ENCODE results near the gene SLC38A3. TPM values are rescaled to one million over a fixed set of nuclear protein-coding genes. Genes with fewer than 3 reads are reported as not detected.
A peak's percentile ranks its signal among the peaks of the same experiment; 100 is the strongest.

SLC38A3 gene
- total RNA-seq, 1 experiment from 2014 or later: 6.0 TPM

DNA sequence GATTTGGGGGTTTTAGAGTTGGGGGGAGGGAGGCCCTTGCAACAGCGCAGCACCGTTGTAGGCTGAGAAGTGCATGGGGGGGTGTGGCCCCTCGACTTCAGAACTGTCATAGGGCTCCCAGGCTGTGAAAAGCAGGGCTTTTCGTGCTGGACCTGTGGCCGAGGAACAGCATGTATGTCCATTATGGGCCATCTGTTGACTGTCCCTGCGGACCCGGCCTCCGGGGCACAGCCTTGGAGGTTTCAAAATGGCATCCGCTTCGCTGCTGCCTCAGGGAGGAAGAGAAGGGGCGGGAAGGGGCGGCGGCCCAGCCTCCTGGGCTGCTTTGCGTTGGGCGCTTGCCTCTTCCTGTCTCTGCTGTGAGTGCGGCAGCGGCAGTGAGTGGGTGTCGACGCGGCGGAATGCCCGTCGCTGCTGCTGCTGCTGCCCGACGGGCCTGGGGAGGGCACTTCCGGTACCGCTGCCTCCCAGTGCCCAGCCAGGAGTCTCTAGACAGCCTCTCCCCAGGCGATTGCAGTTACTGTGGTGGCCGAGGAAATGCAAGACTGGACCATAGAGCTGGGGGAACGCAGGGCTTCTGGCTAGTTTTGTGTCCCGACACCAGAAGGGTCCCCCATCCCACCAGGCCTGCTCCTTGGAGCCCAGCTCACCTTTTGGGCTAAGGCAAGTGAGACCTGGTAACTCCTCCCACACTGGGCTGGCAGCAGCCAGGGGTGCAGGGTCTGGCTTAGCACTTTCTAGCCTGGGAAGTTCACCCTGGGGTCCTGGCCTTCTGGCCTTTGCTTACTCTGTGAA is 32.9 kb downstream of the SLC38A3 start:
- intact Hi-C loops (cut with micrococcal nuclease; ENCODE audit: unreplicated experiment): no loop called here

DNA sequence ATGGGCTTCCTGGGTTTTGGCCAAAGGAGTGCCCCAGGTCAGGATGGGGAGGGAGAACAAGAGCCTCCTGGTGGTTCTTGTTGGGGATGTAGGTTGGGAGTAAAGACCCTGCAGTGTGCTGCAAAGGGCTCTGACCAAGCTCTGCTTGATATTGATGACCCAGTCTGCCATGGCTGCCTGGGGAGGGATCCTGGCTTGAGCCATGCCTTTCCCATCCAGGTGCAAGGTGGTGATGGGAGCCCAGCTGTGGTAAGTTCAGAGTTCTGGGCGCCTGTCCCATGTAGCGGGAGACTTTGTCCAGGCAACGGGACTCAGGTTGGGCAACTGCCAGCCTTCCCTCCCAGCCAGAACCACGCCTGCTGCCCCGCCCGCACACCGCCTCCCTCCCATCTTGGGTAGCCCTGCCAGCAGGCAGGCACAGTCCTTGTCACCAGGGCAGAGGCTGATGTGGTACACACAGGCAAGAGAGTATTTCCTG is 33.5 kb downstream of the SLC38A3 start:
- peak overlapping the region; percentile 83 for H3K27ac ChIP-seq (ENCODE audit: low read length)
- no peaks in the 10 kb centered on the region for H3K9me3 ChIP-seq (ENCODE audit: control insufficient read depth, insufficient read depth, low read depth, low read length)
- intact Hi-C loops (cut with micrococcal nuclease; ENCODE audit: unreplicated experiment): no loop called here
- H3K36me3 ChIP-seq (ENCODE audit: control insufficient read depth, insufficient read depth, low read length): no peaks in the 10 kb centered on the region; the same call in 1 of the 2 replicates
- ChIA-PET CTCF (interaction anchor here (0.6 kb wide), 1 partner anchor 12 kb away, joined by 3 read pairs; no protein-coding TSS in a partner anchor), POLR2A (no interaction called here)
- no TSS peak for BruUV-seq (replicated peaks)
- ATAC-seq (no peak), DNase-seq (ENCODE audit: low read depth, low spot score) (no peak)
- H3K27me3 ChIP-seq (ENCODE audit: control insufficient read depth, insufficient read depth, low read length): no peaks in the 10 kb centered on the region
- TF ChIP-seq POLR2AphosphoS5 (IDR thresholded peaks at IDR 0.05; ENCODE audit: low read depth, low read length) (no peak), REST (IDR thresholded peaks at IDR 0.05; ENCODE audit: insufficient read depth in 1 of 2, low read depth in 2 of 2, low read length in 1 of 2) (no peak), TCF7L2 (IDR thresholded peaks at IDR 0.05; ENCODE audit: low read depth, low read length) (no peak), SIN3A (IDR thresholded peaks at IDR 0.05; ENCODE audit: borderline replicate concordance, insufficient read depth, low read depth, low read length) (no peak)
- TF ChIP-seq, protein P1, sequence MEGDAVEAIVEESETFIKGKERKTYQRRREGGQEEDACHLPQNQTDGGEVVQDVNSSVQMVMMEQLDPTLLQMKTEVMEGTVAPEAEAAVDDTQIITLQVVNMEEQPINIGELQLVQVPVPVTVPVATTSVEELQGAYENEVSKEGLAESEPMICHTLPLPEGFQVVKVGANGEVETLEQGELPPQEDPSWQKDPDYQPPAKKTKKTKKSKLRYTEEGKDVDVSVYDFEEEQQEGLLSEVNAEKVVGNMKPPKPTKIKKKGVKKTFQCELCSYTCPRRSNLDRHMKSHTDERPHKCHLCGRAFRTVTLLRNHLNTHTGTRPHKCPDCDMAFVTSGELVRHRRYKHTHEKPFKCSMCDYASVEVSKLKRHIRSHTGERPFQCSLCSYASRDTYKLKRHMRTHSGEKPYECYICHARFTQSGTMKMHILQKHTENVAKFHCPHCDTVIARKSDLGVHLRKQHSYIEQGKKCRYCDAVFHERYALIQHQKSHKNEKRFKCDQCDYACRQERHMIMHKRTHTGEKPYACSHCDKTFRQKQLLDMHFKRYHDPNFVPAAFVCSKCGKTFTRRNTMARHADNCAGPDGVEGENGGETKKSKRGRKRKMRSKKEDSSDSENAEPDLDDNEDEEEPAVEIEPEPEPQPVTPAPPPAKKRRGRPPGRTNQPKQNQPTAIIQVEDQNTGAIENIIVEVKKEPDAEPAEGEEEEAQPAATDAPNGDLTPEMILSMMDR (IDR thresholded peaks at IDR 0.05): no peak
- in situ Hi-C loops (cut with HindIII; ENCODE audit: low pct_unique_long_range_greater_than_20kb, low sequenced_read_pairs): no loop called here
- peak overlapping the region; percentile 83 to 86 for H3K4me3 ChIP-seq (ENCODE audit: low read depth in 2 of 2, low read length in 2 of 2)
- H3K4me1 ChIP-seq (ENCODE audit: control insufficient read depth, insufficient read depth, low read length): peaks cover 33% of the 10 kb centered on the region

More for the DNA sequence above, 32.9 kb downstream of the SLC38A3 start:
- Histone ChIP-seq H3K4me3 (ENCODE audit: low read depth in 2 of 2, low read length in 2 of 2) (peak overlapping the region; percentile 83 to 86), H3K36me3 (ENCODE audit: control insufficient read depth, insufficient read depth, low read length) (no peaks in the 10 kb centered on the region; the same call in 1 of the 2 replicates), H3K9me3 (ENCODE audit: control insufficient read depth, insufficient read depth, low read depth, low read length) (no peaks in the 10 kb centered on the region), H3K4me1 (ENCODE audit: control insufficient read depth, insufficient read depth, low read length) (peaks cover 27% of the 10 kb centered on the region), H3K27me3 (ENCODE audit: control insufficient read depth, insufficient read depth, low read length) (no peaks in the 10 kb centered on the region), H3K27ac (ENCODE audit: low read length) (peak overlapping the region; percentile 83)
- in situ Hi-C loops (cut with HindIII; ENCODE audit: low pct_unique_long_range_greater_than_20kb, low sequenced_read_pairs): no loop called here
- ChIA-PET CTCF (interaction anchor here (0.6 kb wide), 1 partner anchor 11 kb away, joined by 3 read pairs; no protein-coding TSS in a partner anchor), POLR2A (interaction anchor here (0.6 kb wide), 3 partner anchors 12 to 62 kb away, joined by 10 to 16 read pairs (median 15); partner anchors contain the start of genes HYAL3 and NAA80)
- ATAC-seq (peak; percentile 54), DNase-seq (ENCODE audit: low read depth, low spot score) (no peak)
- TF ChIP-seq POLR2AphosphoS5 (IDR thresholded peaks at IDR 0.05; ENCODE audit: low read depth, low read length) (0 out of 2 replicates have a peak, but pooled peaks have one; percentile 16), TCF7L2 (IDR thresholded peaks at IDR 0.05; ENCODE audit: low read depth, low read length) (no peak)
- no TSS peak for BruUV-seq (replicated peaks)

All from Panc1 (cell line).